Karpas-422 (cell line): ENCODE measurements around the gene CNTFR. TPM values are rescaled to one million over a fixed set of nuclear protein-coding genes. Genes with fewer than 3 reads are reported as not detected.
"Not testable (repeated sequence)": the region's sequence is repeated elsewhere in the genome, so short reads cannot be mapped to it uniquely, and the experiment has no call there.

ENCODE experiments used
- DNase-seq: peaks from one replicate; pipeline ENCODE4 v3.0.0-alpha.2; 2015
- H2AFZ ChIP-seq: fragments of 200-600 bp; sonication (generic); 2 replicates; pipeline ENCODE4 v1.6.1; 2014; ENCODE audit warnings: antibody characterized with exemption, low read length, mixed read lengths
- H3K27ac ChIP-seq: fragments of 200-600 bp; sonication (generic); 2 replicates; pipeline ENCODE4 v1.5.1; 2014; ENCODE audit warnings: mild to moderate bottlenecking, low read length, moderate library complexity
- H3K27me3 ChIP-seq: fragments of 200-600 bp; sonication (generic); 2 replicates; pipeline ENCODE4 v1.6.1; 2014; ENCODE audit warnings: low read length, mixed read lengths
- H3K36me3 ChIP-seq: fragments of 200-600 bp; sonication (generic); 2 replicates; pipeline ENCODE4 v1.6.1; 2014; ENCODE audit warnings: low read length, mixed read lengths; ENCODE audit not compliant: insufficient read depth
- H3K4me1 ChIP-seq: fragments of 200-600 bp; sonication (generic); 2 replicates; pipeline ENCODE4 v1.6.1; 2014; ENCODE audit warnings: mild to moderate bottlenecking, low read length, mixed read lengths
- H3K4me2 ChIP-seq: fragments of 200-600 bp; sonication (generic); 2 replicates; pipeline ENCODE4 v1.6.1; 2014; ENCODE audit warnings: low read length, low read depth, mild to moderate bottlenecking; ENCODE audit not compliant: poor library complexity, severe bottlenecking
- H3K4me3 ChIP-seq: fragments of 200-600 bp; sonication (generic); 2 replicates; pipeline ENCODE4 v1.5.1; 2014; ENCODE audit warnings: mild to moderate bottlenecking, antibody characterized with exemption, low read length, mixed read lengths
- H3K79me2 ChIP-seq: fragments of 200-600 bp; sonication (generic); 2 replicates; pipeline ENCODE4 v1.6.1; 2014; ENCODE audit warnings: mild to moderate bottlenecking, low read length, mixed read lengths
- H3K9ac ChIP-seq: fragments of 200-600 bp; sonication (generic); 2 replicates; pipeline ENCODE4 v1.6.0; 2014; ENCODE audit warnings: low read length
- H3K9me2 ChIP-seq: fragments of 200-600 bp; sonication (generic), shearing (Covaris generic); replicated peaks from 2 replicates; pipeline ENCODE4 v1.6.0; 2014; ENCODE audit warnings: mild to moderate bottlenecking, low read length, moderate library complexity; ENCODE audit not compliant: insufficient read depth
- H3K9me3 ChIP-seq: fragments of 300-700, 200-600 bp; sonication (generic); 2 replicates; pipeline ENCODE4 v1.6.1; 2014; ENCODE audit warnings: low read length, mixed read lengths
- H4K20me1 ChIP-seq: fragments of 200-600 bp; sonication (generic); 2 replicates; pipeline ENCODE4 v1.6.1; 2014; ENCODE audit warnings: mild to moderate bottlenecking, antibody characterized with exemption, low read length, low read depth; ENCODE audit not compliant: insufficient read depth
- total RNA-seq: library from RNA; depleted of rRNA; stranded (reverse); fragments of >200 nt; shearing (Covaris generic); gene quantifications from 2 replicates; pipeline ENCODE4 v1.2.3, GENCODE V29; 2014; ENCODE audit warnings: low replicate concordance; rRNA removed

Gene CNTFR, protein sequence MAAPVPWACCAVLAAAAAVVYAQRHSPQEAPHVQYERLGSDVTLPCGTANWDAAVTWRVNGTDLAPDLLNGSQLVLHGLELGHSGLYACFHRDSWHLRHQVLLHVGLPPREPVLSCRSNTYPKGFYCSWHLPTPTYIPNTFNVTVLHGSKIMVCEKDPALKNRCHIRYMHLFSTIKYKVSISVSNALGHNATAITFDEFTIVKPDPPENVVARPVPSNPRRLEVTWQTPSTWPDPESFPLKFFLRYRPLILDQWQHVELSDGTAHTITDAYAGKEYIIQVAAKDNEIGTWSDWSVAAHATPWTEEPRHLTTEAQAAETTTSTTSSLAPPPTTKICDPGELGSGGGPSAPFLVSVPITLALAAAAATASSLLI
- not detected in 2 replicates for total RNA-seq

DNA sequence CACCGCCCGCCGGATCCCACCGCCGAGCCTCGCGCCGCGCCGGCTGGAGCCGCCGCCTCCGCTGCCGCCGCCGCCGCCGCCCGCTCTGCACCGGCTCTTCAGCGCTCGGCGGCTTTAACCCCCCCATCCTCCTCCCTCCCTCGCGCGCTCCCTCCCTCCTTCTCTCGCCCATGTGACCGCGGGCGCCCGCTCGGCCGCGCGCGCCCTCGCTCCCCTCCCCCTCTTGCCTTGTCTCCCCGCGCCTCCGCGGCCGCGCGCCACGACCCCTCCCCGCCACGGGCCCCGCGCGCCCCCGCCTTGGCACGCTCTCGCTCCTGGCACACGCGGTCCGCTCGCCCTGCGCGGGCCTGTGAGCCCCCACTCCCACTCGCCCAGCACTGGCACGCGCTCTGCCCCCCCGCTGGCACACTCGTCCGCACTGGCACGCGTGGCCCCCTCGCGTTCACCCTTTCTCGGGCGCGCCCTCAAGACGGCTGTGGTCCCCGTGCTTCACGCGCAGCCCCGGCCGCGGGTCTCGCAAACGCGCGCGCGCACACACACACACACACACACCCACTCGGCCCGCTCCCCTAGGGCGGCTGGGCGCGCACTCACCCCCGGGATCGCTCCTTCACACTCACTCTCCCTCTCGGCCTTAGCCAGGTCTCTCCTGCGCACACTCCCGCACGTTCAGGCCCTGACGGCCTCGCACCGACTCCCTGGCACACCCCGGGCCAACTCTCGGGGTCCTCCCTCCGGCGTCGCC, at the start of gene CNTFR:
Gene CNTFR, minus strand, starts transcription at position 89 of the 745 bp plus-strand sequence. CDS start 20,743 bp downstream, outside the sequence.
- Histone ChIP-seq H4K20me1 (peaks cover 4% of the 10 kb centered on the region; the same call in 1 of the 2 replicates), H3K4me2 (no peak within 1 kb of the TSS), H3K9me3 (no peaks in the 10 kb centered on the region), H3K9ac (no peak within 1 kb of the TSS), H3K79me2 (no peaks in the 10 kb centered on the region), H3K27me3 (no peaks in the 10 kb centered on the region), H3K4me1 (no peaks in the 10 kb centered on the region), H3K9me2 (no peaks in the 10 kb centered on the region), H3K4me3 (no peak within 1 kb of the TSS), H3K36me3 (no peaks in the 10 kb centered on the region), H3K27ac (no peak within 1 kb of the TSS), H2AFZ (no peak within 1 kb of the TSS)
- DNase-seq: no peak

DNA sequence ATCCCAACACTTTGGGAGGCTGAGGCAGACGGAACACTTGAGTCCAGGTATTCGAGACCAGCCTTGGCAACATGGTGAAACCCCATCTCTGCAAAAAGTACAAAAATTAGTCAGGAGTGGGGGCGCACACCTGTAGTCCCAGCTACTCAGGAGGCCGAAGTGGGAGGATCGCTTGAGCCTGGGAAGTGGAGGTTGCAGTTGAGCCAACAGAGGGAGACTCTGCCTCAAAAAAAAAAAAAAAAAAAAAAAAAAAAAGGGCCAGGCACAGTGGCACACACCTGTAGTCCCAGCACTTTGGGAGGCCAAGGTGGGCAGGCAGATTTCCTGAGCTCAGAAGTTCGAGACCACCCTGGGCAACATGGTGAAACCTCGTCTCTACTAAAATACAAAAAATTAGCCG, 49.8 kb upstream of the CNTFR start:
- H3K36me3 ChIP-seq, H3K27me3 ChIP-seq, H3K4me3 ChIP-seq, H3K4me2 ChIP-seq, H3K9me2 ChIP-seq, H3K9ac ChIP-seq, H2AFZ ChIP-seq, H3K27ac ChIP-seq, DNase-seq, H3K9me3 ChIP-seq: not testable (repeated sequence)
- Histone ChIP-seq H4K20me1 (peaks cover 15% of the 10 kb centered on the region), H3K79me2 (peaks cover 22% of the 10 kb centered on the region), H3K4me1 (peaks cover 26% of the 10 kb centered on the region)

DNA sequence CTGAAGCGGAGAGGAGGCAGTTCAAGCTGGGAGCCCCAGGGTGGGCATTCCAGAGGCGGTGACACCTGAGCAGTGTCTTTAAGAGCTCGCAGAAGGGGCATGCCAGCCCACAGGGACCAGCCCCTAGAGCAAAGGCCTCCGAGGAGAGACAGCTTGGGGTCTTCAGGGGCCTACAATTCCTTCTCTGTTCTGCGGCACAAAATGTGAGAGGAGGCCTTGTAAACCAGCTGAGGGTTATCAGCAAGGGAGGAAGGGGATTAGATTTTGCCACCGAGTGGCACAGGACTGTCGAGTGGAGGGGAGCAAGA, 48.6 kb upstream of the CNTFR start:
- Histone ChIP-seq H3K9ac (peak overlapping the region; percentile 88), H2AFZ (peak overlapping the region; percentile 75), H3K27ac (no peak overlapping the region; the same call in 1 of the 2 replicates), H3K36me3 (peaks cover 10% of the 10 kb centered on the region; the same call in 1 of the 2 replicates), H3K9me2 (no peaks in the 10 kb centered on the region), H4K20me1 (peaks cover 15% of the 10 kb centered on the region), H3K9me3 (no peaks in the 10 kb centered on the region), H3K79me2 (peaks cover 22% of the 10 kb centered on the region), H3K27me3 (no peaks in the 10 kb centered on the region), H3K4me3 (peak overlapping the region; percentile 94), H3K4me2 (peak overlapping the region; percentile 88), H3K4me1 (peaks cover 26% of the 10 kb centered on the region)
- no peak for DNase-seq

DNA sequence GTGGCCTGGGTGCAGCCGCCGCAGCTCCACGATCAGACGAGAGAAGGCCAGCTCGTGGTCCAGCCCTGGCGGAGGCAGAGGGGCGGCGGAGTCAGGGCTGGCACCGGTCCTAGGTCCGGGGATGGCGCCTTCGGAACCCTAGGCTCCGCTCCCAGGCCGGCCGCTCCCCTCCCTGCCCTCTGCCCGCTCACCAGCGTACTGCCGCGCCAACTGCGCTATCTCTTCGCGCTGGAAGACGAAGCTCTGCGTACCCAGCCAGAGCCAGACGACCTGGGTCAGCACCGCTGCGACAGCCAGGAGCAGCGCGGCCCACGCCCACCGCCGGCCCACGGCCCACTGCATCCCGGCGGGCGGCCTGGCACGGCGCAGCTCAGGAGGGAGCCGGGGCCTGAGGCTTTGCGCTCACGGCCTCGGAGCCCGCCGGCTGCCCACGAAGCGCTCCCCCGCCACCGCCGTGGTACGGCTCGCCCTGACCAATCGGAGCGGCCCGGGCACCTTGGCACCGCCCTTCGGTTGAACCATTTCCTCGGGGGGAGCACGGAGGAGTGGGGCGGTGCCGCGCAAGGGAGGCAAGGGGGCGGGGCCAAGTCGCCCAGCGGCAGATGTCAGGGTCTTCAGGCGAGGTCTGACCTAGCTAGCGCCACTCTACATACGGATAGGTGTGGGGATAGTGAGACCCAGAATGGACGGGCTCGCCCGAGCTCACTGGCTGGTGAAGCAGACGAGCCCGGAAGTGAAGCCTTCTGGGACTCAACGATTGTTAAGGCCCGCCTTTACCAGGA, 48.0 kb upstream of the CNTFR start, which contains the start of gene SIGMAR1:
Gene SIGMAR1, minus strand, starts transcription at position 432 of the 782 bp plus-strand sequence. Its CDS starts 90 bp downstream, at position 342.
- Histone ChIP-seq H3K9ac (peak within 1 kb of the TSS; percentile 88), H3K4me3 (peak within 1 kb of the TSS; percentile 94), H3K4me1 (peaks cover 26% of the 10 kb centered on the region), H3K9me3 (no peaks in the 10 kb centered on the region), H3K4me2 (peak within 1 kb of the TSS; percentile 88), H3K9me2 (no peaks in the 10 kb centered on the region), H3K27ac (peak within 1 kb of the TSS; percentile 34; the same call in 1 of the 2 replicates), H3K27me3 (no peaks in the 10 kb centered on the region), H3K79me2 (peaks cover 22% of the 10 kb centered on the region), H3K36me3 (peaks cover 10% of the 10 kb centered on the region; the same call in 1 of the 2 replicates), H4K20me1 (peaks cover 15% of the 10 kb centered on the region), H2AFZ (peak within 1 kb of the TSS; percentile 75)
- peak; percentile 98 for DNase-seq

DNA sequence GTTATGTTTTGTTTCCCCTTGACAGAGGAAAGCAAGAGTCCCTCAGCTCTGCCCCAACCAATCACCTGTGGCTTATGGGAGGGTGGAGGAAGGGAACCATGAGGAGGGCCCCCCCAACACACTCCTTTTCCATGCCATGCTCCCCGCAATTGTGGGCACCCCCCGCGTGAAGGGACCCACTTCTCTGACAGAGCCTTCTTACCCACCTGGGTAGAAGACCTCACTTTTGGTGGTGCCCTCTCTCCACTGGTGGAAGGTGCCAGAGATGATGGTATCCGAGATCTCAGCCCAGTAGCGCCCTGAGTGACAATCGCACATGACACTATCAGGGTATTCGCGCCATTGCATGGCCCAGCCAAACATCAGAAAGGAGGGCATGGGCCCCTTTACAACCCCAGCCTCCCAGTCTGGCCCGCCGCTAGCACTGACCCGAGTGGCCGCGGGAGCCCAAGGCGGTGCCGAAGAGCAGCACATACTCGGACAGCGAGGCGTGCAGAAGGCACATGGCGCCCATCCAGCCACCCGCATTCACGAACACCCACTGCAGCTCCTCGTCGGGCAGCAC, 47.3 kb upstream of the CNTFR start:
- H2AFZ ChIP-seq: no peak overlapping the region
- H3K4me2 ChIP-seq: peak overlapping the region; percentile 88
- no peaks in the 10 kb centered on the region for H3K27me3 ChIP-seq
- no peaks in the 10 kb centered on the region for H3K9me2 ChIP-seq
- H4K20me1 ChIP-seq: peaks cover 15% of the 10 kb centered on the region
- peaks cover 26% of the 10 kb centered on the region for H3K4me1 ChIP-seq
- DNase-seq: peak; percentile 62
- peak overlapping the region; percentile 88 for H3K9ac ChIP-seq
- H3K27ac ChIP-seq: peak overlapping the region; percentile 34; the same call in 1 of the 2 replicates
- peaks cover 22% of the 10 kb centered on the region for H3K79me2 ChIP-seq
- no peaks in the 10 kb centered on the region for H3K9me3 ChIP-seq
- H3K4me3 ChIP-seq: peak overlapping the region; percentile 94
- peaks cover 10% of the 10 kb centered on the region; the same call in 1 of the 2 replicates for H3K36me3 ChIP-seq

DNA sequence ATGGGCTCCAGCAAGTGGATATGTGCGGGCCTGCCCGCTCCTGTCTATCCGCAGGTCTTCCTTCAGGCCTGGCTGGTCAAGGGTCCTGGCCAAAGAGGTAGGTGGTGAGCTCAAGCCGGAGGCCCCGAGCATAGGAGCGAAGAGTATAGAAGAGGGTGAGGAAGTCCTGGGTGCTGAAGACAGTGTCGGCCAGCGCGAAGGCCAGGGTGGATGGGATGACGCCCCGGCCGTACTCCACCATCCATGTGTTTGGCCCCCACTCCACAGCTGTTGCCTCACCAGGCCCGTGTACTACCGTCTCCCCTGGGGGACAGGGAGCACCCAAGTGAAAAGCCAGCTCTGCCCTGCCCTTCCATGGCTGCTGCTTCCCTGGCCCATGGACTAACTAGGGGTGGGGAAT, 46.0 kb upstream of the CNTFR start:
- H3K4me2 ChIP-seq: peak overlapping the region; percentile 88

DNA sequence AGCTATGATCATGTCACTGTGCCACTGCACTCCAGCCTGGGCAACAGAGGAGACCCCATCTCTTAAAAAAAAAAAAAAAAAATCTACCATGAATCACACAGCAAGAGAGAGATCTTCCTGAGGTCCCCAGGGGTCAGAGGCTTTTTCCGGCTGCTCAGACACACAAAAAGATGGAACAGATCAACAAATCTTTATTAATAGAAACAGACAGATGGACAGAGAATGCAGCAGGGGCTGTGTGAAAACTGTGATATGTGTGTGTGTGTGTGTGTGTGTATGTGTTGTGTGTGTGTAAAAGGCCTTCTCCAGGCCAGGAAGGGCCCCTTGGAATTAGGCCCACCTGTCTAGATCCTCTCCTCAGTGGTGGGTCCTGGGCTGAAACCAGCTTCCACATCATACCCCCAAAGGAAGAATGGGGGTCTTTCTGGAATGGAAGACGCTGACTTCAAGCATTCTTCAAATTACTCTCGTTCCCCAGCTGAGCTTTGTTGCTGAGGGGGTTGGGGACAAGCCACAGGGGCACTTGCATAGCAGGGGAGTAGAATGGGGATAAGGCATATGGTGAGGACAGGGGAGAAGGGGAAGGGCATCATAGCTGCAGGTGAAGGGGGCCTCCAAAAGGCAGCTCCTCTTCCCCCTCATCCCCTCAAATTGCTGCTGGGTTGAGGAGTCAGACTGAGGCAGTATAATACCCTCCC, 45.2 kb upstream of the CNTFR start:
- Histone ChIP-seq H3K4me1 (peaks cover 26% of the 10 kb centered on the region), H3K9ac (no peak overlapping the region), H3K27ac (no peak overlapping the region), H3K27me3 (no peaks in the 10 kb centered on the region), H3K36me3 (peaks cover 10% of the 10 kb centered on the region; the same call in 1 of the 2 replicates), H3K4me3 (no peak overlapping the region), H3K4me2 (no peak overlapping the region), H4K20me1 (peaks cover 18% of the 10 kb centered on the region), H3K79me2 (peaks cover 22% of the 10 kb centered on the region), H3K9me3 (no peaks in the 10 kb centered on the region), H3K9me2 (no peaks in the 10 kb centered on the region), H2AFZ (no peak overlapping the region)
- DNase-seq: no peak

More for the DNA sequence above, 46.0 kb upstream of the CNTFR start:
- no peak overlapping the region for H3K27ac ChIP-seq
- H3K9me3 ChIP-seq: no peaks in the 10 kb centered on the region
- H3K9ac ChIP-seq: peak overlapping the region; percentile 88
- H3K9me2 ChIP-seq: no peaks in the 10 kb centered on the region
- peaks cover 26% of the 10 kb centered on the region for H3K4me1 ChIP-seq
- H3K36me3 ChIP-seq: peaks cover 10% of the 10 kb centered on the region; the same call in 1 of the 2 replicates
- peak overlapping the region; percentile 94; the same call in 1 of the 2 replicates for H3K4me3 ChIP-seq
- peaks cover 15% of the 10 kb centered on the region for H4K20me1 ChIP-seq
- H3K27me3 ChIP-seq: no peaks in the 10 kb centered on the region
- no peak overlapping the region for H2AFZ ChIP-seq
- DNase-seq: no peak
- H3K79me2 ChIP-seq: peaks cover 22% of the 10 kb centered on the region
